ENCODE measurements around the gene SH3BP4. TPM values are rescaled to one million over a fixed set of nuclear protein-coding genes. Genes with fewer than 3 reads are reported as not detected.

Gene SH3BP4
- total and polyA plus RNA-seq, 10 of the 15 experiments (the other 5 are each of a cell fraction or from before 2014, with no cell fraction given) = 0.03 to 0.36 TPM; not detected in 8

DNA sequence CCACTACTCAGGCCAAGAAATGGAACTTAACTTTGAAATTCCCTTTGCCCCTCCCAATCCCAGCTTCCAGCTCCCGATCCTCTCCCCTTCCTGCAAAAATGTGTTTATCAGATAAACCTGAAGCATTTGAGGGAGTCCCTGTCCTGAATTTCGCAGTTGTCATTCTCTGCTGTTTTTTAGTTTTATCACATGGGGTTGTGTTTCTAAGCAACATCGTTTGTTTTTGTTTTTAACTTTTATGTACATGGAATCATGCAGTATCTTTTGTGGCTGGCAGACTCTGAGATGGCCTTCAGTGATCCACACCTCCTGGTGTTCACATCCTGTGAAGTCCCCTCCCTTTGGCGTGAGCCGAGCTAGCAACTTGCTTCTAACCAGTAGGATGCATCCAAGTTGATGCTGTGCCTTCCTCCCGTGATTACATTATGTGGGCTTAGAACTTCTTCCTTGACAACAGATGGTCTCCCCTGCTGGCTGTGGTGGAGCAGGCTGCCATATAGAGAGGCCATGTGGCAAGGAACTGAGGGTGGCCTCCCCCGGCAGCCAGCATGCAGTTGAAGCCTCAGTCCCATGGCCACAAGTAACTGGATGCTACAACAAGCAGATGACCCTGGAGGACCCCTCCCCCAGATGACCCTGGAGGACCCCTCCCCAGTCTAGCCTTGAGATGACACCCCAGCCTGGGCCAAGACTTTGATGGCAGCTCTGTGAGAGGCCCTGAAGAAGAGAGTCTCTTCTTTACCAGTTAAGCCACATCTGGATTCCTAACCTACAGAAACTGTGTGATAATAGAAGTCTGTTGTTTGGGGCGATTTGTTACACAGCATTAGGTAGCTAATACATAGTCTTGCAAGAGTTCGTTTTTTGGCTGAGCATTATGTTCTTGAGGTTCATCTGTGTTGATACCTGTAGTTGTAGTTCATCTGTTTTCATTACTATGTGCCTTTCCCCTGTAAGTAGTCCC, 27.7 kb downstream of the SH3BP4 start:
- H3K27ac ChIP-seq (ENCODE audit: control insufficient read depth, insufficient read depth) = no peak overlapping the region
- no TSS peak for BruUV-seq (replicated peaks)
- SMC1A ChIA-PET (ENCODE audit: uncharacterized antibody, unreplicated experiment) = no interaction called here
- 41% methylated on average over 9 of the region's 9 CpGs for WGBS (ENCODE audit: insufficient coverage, insufficient replicate concordance, low lambda C conversion rate, missing lambda C conversion rate)
- CTCF ChIA-PET = no interaction called here
- RAD21 ChIA-PET (ENCODE audit: unreplicated experiment) = no interaction called here
- in situ Hi-C loops (cut with MboI) (no loop called here), intact Hi-C loops (cut with micrococcal nuclease; ENCODE audit: unreplicated experiment) (no loop called here)
- H3K4me2 ChIP-seq (ENCODE audit: control insufficient read depth, insufficient read depth) = no peak overlapping the region
- no peaks in the 10 kb centered on the region for H3K4me1 ChIP-seq (ENCODE audit: control insufficient read depth, insufficient read depth, low read length)
- H3K4me3 ChIP-seq = no peak overlapping the region
- TF ChIP-seq, protein P1, sequence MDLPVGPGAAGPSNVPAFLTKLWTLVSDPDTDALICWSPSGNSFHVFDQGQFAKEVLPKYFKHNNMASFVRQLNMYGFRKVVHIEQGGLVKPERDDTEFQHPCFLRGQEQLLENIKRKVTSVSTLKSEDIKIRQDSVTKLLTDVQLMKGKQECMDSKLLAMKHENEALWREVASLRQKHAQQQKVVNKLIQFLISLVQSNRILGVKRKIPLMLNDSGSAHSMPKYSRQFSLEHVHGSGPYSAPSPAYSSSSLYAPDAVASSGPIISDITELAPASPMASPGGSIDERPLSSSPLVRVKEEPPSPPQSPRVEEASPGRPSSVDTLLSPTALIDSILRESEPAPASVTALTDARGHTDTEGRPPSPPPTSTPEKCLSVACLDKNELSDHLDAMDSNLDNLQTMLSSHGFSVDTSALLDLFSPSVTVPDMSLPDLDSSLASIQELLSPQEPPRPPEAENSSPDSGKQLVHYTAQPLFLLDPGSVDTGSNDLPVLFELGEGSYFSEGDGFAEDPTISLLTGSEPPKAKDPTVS (IDR thresholded peaks at IDR 0.05; ENCODE audit: low read depth, low read length) = no peak
- TF ChIP-seq RCOR1 (conservative IDR thresholded peaks at IDR 0.05; ENCODE audit: low read depth, low read length) = no peak
- no peak for TF ChIP-seq TCF7 (IDR thresholded peaks at IDR 0.05; ENCODE audit: borderline replicate concordance)
- no peak for TF ChIP-seq MTA3 (IDR thresholded peaks at IDR 0.05; ENCODE audit: borderline replicate concordance, low read length)
- TF ChIP-seq JUNB (IDR thresholded peaks at IDR 0.05) = no peak
- no peak for TF ChIP-seq BMI1 (IDR thresholded peaks at IDR 0.05; ENCODE audit: borderline replicate concordance)
- no peak for TF ChIP-seq YBX1 (IDR thresholded peaks at IDR 0.05)
- TF ChIP-seq, protein P2, sequence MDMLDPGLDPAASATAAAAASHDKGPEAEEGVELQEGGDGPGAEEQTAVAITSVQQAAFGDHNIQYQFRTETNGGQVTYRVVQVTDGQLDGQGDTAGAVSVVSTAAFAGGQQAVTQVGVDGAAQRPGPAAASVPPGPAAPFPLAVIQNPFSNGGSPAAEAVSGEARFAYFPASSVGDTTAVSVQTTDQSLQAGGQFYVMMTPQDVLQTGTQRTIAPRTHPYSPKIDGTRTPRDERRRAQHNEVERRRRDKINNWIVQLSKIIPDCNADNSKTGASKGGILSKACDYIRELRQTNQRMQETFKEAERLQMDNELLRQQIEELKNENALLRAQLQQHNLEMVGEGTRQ (IDR thresholded peaks at IDR 0.05; ENCODE audit: borderline replicate concordance, low read depth, low read length) = no peak
- TF ChIP-seq, protein P3, sequence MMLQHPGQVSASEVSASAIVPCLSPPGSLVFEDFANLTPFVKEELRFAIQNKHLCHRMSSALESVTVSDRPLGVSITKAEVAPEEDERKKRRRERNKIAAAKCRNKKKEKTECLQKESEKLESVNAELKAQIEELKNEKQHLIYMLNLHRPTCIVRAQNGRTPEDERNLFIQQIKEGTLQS (IDR thresholded peaks at IDR 0.05; ENCODE audit: borderline replicate concordance, extremely low read depth, low read depth, low read length) = no peak
- TF ChIP-seq, protein P4, sequence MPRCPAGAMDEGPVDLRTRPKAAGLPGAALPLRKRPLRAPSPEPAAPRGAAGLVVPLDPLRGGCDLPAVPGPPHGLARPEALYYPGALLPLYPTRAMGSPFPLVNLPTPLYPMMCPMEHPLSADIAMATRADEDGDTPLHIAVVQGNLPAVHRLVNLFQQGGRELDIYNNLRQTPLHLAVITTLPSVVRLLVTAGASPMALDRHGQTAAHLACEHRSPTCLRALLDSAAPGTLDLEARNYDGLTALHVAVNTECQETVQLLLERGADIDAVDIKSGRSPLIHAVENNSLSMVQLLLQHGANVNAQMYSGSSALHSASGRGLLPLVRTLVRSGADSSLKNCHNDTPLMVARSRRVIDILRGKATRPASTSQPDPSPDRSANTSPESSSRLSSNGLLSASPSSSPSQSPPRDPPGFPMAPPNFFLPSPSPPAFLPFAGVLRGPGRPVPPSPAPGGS (IDR thresholded peaks at IDR 0.05; ENCODE audit: borderline replicate concordance, insufficient read depth, low read depth, low read length, poor library complexity, severe bottlenecking) = no peak
- no peak for TF ChIP-seq FOS (IDR thresholded peaks at IDR 0.05; ENCODE audit: borderline replicate concordance, extremely low read depth, insufficient read length)
- TF ChIP-seq, protein P5, sequence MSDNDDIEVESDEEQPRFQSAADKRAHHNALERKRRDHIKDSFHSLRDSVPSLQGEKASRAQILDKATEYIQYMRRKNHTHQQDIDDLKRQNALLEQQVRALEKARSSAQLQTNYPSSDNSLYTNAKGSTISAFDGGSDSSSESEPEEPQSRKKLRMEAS (IDR thresholded peaks at IDR 0.05; ENCODE audit: low read depth, low read length) = no peak
- no peak for TF ChIP-seq GABPA (IDR thresholded peaks at IDR 0.05; ENCODE audit: low read depth)
- no peak for TF ChIP-seq MYC (IDR thresholded peaks at IDR 0.05; ENCODE audit: insufficient read depth, insufficient read length, insufficient replicate concordance, low read length, severe bottlenecking)
- no peak for TF ChIP-seq SUPT20H (IDR thresholded peaks at IDR 0.05; ENCODE audit: borderline replicate concordance, control insufficient read depth, low read depth, low read length)
- H2AFZ ChIP-seq (ENCODE audit: control insufficient read depth, low read depth, low read length) = no peak overlapping the region
- FAIRE-seq (no peak), ATAC-seq (no peak), DNase-seq (ENCODE audit: low read depth, low spot score) (no peak)
- H3K36me3 ChIP-seq (ENCODE audit: control insufficient read depth in 2 of 2, insufficient read depth in 2 of 2, low read length in 1 of 2) = no peaks in the 10 kb centered on the region
- no peak overlapping the region for H3K9ac ChIP-seq (ENCODE audit: control insufficient read depth, insufficient read depth, low read length)
- POLR2A ChIA-PET = no interaction called here
- H4K20me1 ChIP-seq (ENCODE audit: control insufficient read depth, insufficient read depth) = no peaks in the 10 kb centered on the region
- no peaks in the 10 kb centered on the region for H3K9me3 ChIP-seq (replicated peaks; ENCODE audit: control insufficient read depth, insufficient read depth, low read length)
- H3K27me3 ChIP-seq (replicated peaks in 1 of 2; ENCODE audit: control insufficient read depth in 2 of 2, insufficient read depth in 2 of 2, low read length in 1 of 2) = no peaks in the 10 kb centered on the region
- H3K79me2 ChIP-seq (ENCODE audit: control insufficient read depth, insufficient read depth, low read length) = no peaks in the 10 kb centered on the region

Measured in GM12878 (cell line).